Measurements from ENCODE around the gene HARBI1. TPM values are rescaled to one million over a fixed set of nuclear protein-coding genes. Genes with fewer than 3 reads are reported as not detected.
A peak's percentile ranks its signal among the peaks of the same experiment; 100 is the strongest.

HARBI1 gene
- total and polyA plus RNA-seq, 2 donors (not counting 3 experiments of a cell fraction or from before 2014, with no cell fraction given): 2.7 to 4.7 TPM

- FAIRE-seq: peak; percentile 8
- no TSS peak for BruUV-seq (replicated peaks)
- peaks cover 16 to 37% of the 10 kb centered on the region in 2 experiments for H3K36me3 ChIP-seq (ENCODE audit: control insufficient read depth in 2 of 2, extremely low read depth in 1 of 2, insufficient read depth in 2 of 2, low read length in 2 of 2)
These were observed 47.6 kb upstream of the HARBI1 start for GRCh38 chr11:46664612-46665011.

More at GRCh38 chr11:46664612-46665011, 47.6 kb upstream of the HARBI1 start:
- H3K4me1 ChIP-seq (ENCODE audit: control insufficient read depth, extremely low read depth, insufficient read depth, low read length): peaks cover 18% of the 10 kb centered on the region
- H3K9ac ChIP-seq (replicated peaks; ENCODE audit: extremely low read depth, insufficient read depth, low read length): no peak overlapping the region
- no peaks in the 10 kb centered on the region for H3K9me3 ChIP-seq (replicated peaks; ENCODE audit: control insufficient read depth, insufficient read depth, low read length)
- H3K4me2 ChIP-seq (ENCODE audit: insufficient read depth, low read length): peak overlapping the region; percentile 17
- no peak overlapping the region for H3K4me3 ChIP-seq (replicated peaks in 1 of 3; ENCODE audit: insufficient read depth in 1 of 3, low read depth in 1 of 3, low read length in 3 of 3)
- intact Hi-C loops (cut with micrococcal nuclease) (no loop called here), dilution Hi-C loops (cut with MboI; ENCODE audit: extremely low pct_ligation_motif_present, low sequenced_read_pairs) (no loop called here)
- peak overlapping the region; percentile 11 for H2AFZ ChIP-seq (ENCODE audit: low read depth, low read length)
- TF ChIP-seq POLR2AphosphoS5 (IDR thresholded peaks at IDR 0.05; ENCODE audit: insufficient read depth, low read depth, low read length) (no peak), JUN (IDR thresholded peaks at IDR 0.05; ENCODE audit: borderline replicate concordance, insufficient read depth, insufficient read length, low read depth) (no peak), MYC (IDR thresholded peaks at IDR 0.05; ENCODE audit: low read depth, low read length) (no peak), FOS (IDR thresholded peaks at IDR 0.05; ENCODE audit: borderline replicate concordance, insufficient read depth, low read length) (no peak), POLR2A (IDR thresholded peaks at IDR 0.05; ENCODE audit: low read depth, low read length) (no peak), GATA2 (IDR thresholded peaks at IDR 0.05; ENCODE audit: insufficient read depth, insufficient read length, low read depth, low read length) (no peak), EZH2 (IDR thresholded peaks at IDR 0.05; ENCODE audit: borderline replicate concordance, low read depth, low read length, severe bottlenecking) (no peak)
- TF ChIP-seq, protein P1, sequence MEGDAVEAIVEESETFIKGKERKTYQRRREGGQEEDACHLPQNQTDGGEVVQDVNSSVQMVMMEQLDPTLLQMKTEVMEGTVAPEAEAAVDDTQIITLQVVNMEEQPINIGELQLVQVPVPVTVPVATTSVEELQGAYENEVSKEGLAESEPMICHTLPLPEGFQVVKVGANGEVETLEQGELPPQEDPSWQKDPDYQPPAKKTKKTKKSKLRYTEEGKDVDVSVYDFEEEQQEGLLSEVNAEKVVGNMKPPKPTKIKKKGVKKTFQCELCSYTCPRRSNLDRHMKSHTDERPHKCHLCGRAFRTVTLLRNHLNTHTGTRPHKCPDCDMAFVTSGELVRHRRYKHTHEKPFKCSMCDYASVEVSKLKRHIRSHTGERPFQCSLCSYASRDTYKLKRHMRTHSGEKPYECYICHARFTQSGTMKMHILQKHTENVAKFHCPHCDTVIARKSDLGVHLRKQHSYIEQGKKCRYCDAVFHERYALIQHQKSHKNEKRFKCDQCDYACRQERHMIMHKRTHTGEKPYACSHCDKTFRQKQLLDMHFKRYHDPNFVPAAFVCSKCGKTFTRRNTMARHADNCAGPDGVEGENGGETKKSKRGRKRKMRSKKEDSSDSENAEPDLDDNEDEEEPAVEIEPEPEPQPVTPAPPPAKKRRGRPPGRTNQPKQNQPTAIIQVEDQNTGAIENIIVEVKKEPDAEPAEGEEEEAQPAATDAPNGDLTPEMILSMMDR (IDR thresholded peaks at IDR 0.05; ENCODE audit: extremely low read depth in 1 of 2, insufficient read depth in 1 of 2, low read depth in 1 of 2, low read length in 2 of 2): no peak
- TF ChIP-seq, protein P2, sequence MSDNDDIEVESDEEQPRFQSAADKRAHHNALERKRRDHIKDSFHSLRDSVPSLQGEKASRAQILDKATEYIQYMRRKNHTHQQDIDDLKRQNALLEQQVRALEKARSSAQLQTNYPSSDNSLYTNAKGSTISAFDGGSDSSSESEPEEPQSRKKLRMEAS (IDR thresholded peaks at IDR 0.05; ENCODE audit: insufficient read depth, insufficient read length): no peak
- no peak for DNase-seq (ENCODE audit: low read depth, low spot score)
- H3K9me1 ChIP-seq (replicated peaks; ENCODE audit: control insufficient read depth, extremely low read depth, insufficient read depth, low read length): no peaks in the 10 kb centered on the region
- CTCF ChIA-PET: no interaction called here
- no peak overlapping the region for H3K27ac ChIP-seq (ENCODE audit: insufficient read depth, low read depth, low read length)
- POLR2A ChIA-PET: no interaction called here
- no peaks in the 10 kb centered on the region for H3K79me2 ChIP-seq (ENCODE audit: control insufficient read depth, insufficient read depth, low read length)
- H4K20me1 ChIP-seq (replicated peaks; ENCODE audit: control insufficient read depth, extremely low read depth, insufficient read depth, low read length): no peaks in the 10 kb centered on the region
- H3K27me3 ChIP-seq (ENCODE audit: control insufficient read depth in 2 of 2, insufficient read depth in 2 of 2, low read length in 2 of 2): no peaks in the 10 kb centered on the region
